Aorta (tissue), 5 donors: ENCODE results near the gene MRPS14. TPM values are rescaled to one million over a fixed set of nuclear protein-coding genes. Genes with fewer than 3 reads are reported as not detected.

Experiments used
- ATAC-seq: fragments of 200-7000 bp; cut with Tn5 transposase; one replicate; pipeline ENCODE4 v1.9.1; 2022; ENCODE audit warnings: moderate library complexity; ENCODE audit not compliant: low FRiP score
- DNase-seq, 2 donors: peaks; one replicate each; pipeline ENCODE4 v3.0.0-alpha.2; 2020
- H3K27ac ChIP-seq, 2 donors: one replicate each; pipeline ENCODE4 v1.5.1; 2013; ENCODE audit warnings: low read length in 2 of 2, mild to moderate bottlenecking in 2 of 2, moderate library complexity in 2 of 2, control low read depth in 1 of 2, inconsistent platforms in 1 of 2, low read depth in 1 of 2
- H3K27me3 ChIP-seq, 2 donors: one replicate each; pipeline ENCODE4 v1.6.1; 2013; ENCODE audit warnings: control low read depth in 1 of 2, low read length in 1 of 2, mild to moderate bottlenecking in 1 of 2, moderate library complexity in 1 of 2; ENCODE audit not compliant: insufficient read depth in 2 of 2, control insufficient read depth in 1 of 2
- H3K36me3 ChIP-seq, 2 donors: one replicate each; pipeline ENCODE4 v1.6.1; 2013; ENCODE audit warnings: control low read depth in 1 of 2, low read length in 1 of 2, mild to moderate bottlenecking in 1 of 2; ENCODE audit not compliant: insufficient read depth in 2 of 2, control insufficient read depth in 1 of 2
- H3K4me1 ChIP-seq, 2 donors: one replicate each; pipeline ENCODE4 v1.6.1; 2013; ENCODE audit warnings: low read length in 2 of 2, control low read depth in 1 of 2, mild to moderate bottlenecking in 1 of 2, moderate library complexity in 1 of 2; ENCODE audit not compliant: insufficient read depth in 2 of 2, control insufficient read depth in 1 of 2
- H3K4me3 ChIP-seq, 2 donors: one replicate each; pipeline ENCODE4 v1.5.1; 2013; ENCODE audit warnings: low read length in 2 of 2, control low read depth in 1 of 2, mild to moderate bottlenecking in 1 of 2
- H3K9me3 ChIP-seq: one replicate; pipeline ENCODE4 v1.6.1; 2013; ENCODE audit warnings: mild to moderate bottlenecking, low read length; ENCODE audit not compliant: control insufficient read depth
- WGBS, 2 donors: extraction: QIAGEN DNeasy Blood & Tissue Kit; methylation state at CpG; one replicate each; pipeline ENCODE4 v1.1.7; 2013; 5-methylcytosine and 5-hydroxymethylcytosine counted together
- intact Hi-C, 2 donors: fragments of 100-400 bp; cut with DNase I; formaldehyde crosslinking; loops; one replicate each; pipeline versions ENCODE4 v1.14.2 to v1.15.0; 2022
- polyA plus RNA-seq, 2 donors: library from polyadenylated mRNA; stranded (reverse); fragments of 200-250 nt; gene quantifications; one replicate each; pipeline ENCODE4 v1.2.3, GENCODE V29; 2013
- total RNA-seq, 2 donors: library from RNA; stranded (reverse); fragmentation: NEBNext Ultra II Directional; extraction: Animal tissue kit (Norgen Biotek cat#: 25700); gene quantifications; one replicate each; pipeline ENCODE4 v1.2.1, GENCODE V29; 2021
- donor health status: healthy with polysubstance abuse.
- donor health status: Bipolar disorder and iron deficiency.
- donor health status: DM: no; HTN: no; CAD: no.
- donor health status: DM: no; HTN: no; CAD: no.
- donor health status: DM: yes; HTN: yes; CAD: no.

The MRPS14 gene
- total and polyA plus RNA-seq, 4 donors: 21.5 to 28.3 (median 22.3) TPM

- DNase-seq (no peak), ATAC-seq (no peak)
- intact Hi-C loops: no loop called here
- no peaks in the 10 kb centered on the region for H3K27me3 ChIP-seq
- WGBS, 2 donors: 44 to 46% methylated on average over 10 of the region's 10 CpGs
- no peaks in the 10 kb centered on the region for H3K9me3 ChIP-seq
- peaks cover 0 to 2% of the 10 kb centered on the region in 2 donors for H3K4me1 ChIP-seq
- H3K27ac ChIP-seq: no peak overlapping the region
- peaks cover 4 to 7% of the 10 kb centered on the region in 2 donors for H3K36me3 ChIP-seq
- no peak overlapping the region for H3K4me3 ChIP-seq
Observed at GRCh38 chr1:175009532-175009931, 13.7 kb downstream of the MRPS14 start.

DNA sequence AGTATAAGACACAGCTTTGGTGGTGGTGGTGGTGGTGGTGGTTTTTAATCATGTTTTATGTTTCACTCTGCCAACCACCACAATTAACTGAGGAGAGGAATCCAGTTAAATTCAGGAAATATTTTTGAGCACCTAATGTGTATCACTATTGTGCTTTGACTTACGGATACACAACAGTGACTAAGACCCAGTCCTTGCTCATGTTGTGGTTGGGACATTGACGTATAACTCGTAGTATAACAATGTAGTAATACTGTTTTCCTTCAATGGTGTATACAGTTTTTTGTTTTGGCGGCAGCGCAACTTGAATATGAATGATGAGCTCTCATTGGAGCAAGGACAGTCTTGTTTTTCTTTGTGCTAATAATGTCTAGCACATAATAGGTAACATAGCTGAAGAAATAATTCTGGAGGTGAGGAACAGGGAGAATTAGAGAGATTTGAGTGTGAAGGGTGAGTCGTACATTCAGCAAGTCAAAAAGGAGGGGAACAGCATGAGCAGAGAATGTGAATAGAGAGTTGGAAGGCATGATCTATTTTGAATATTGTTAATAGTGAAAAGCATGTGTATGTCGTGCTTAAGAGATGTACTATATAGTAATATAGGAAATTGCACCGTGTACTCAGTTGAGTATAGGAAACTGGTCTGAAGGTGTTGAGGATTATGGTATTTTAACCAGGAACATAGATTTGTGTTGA is 18.0 kb downstream of the MRPS14 start:
- DNase-seq (no peak), ATAC-seq (no peak)
- intact Hi-C loops: no loop called here
- no peak overlapping the region for H3K27ac ChIP-seq
- H3K27me3 ChIP-seq: no peaks in the 10 kb centered on the region
- H3K4me3 ChIP-seq: no peak overlapping the region
- peaks cover 0 to 2% of the 10 kb centered on the region in 2 donors for H3K4me1 ChIP-seq
- H3K36me3 ChIP-seq: peaks cover 0 to 4% of the 10 kb centered on the region in 2 donors
- WGBS, 2 donors: 88 to 91% methylated on average over 8 of the region's 8 CpGs
- H3K9me3 ChIP-seq: no peaks in the 10 kb centered on the region

DNA sequence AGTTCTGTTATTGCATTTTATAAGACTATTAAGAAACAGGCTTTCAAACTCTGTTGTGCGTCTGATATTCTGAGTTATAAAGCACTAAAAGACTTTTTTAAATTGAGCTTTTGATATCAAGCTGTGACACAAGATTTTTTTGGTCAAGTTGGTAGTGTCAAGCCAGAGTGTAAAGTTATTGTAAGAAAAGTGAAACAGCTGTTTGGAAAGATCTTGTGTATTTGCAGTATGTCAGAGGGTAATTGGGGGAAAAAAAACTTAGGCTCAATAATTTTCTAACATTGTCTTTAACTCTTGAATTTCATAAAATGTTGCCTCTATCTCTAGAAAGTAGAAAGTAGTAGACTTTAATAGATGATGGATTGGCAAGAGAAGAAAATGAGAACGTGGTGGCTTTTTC is 19.7 kb downstream of the MRPS14 start:
- H3K36me3 ChIP-seq: peaks cover 0 to 4% of the 10 kb centered on the region in 2 donors
- DNase-seq (no peak), ATAC-seq (no peak)
- H3K27ac ChIP-seq: no peak overlapping the region
- no peak overlapping the region for H3K4me3 ChIP-seq
- no peaks in the 10 kb centered on the region for H3K9me3 ChIP-seq
- intact Hi-C loops: no loop called here
- 33 to 56% methylated on average over 2 of the region's 2 CpGs for WGBS, 2 donors
- no peaks in the 10 kb centered on the region for H3K4me1 ChIP-seq
- no peaks in the 10 kb centered on the region for H3K27me3 ChIP-seq

GRCh38 chr1:175002910-175003517 is 20.2 kb downstream of the MRPS14 start:
- H3K4me3 ChIP-seq: no peak overlapping the region
- intact Hi-C loops: no loop called here
- WGBS, 2 donors: 69 to 75% methylated on average over 17 of the region's 17 CpGs
- no peaks in the 10 kb centered on the region for H3K4me1 ChIP-seq
- no peaks in the 10 kb centered on the region for H3K9me3 ChIP-seq
- DNase-seq: no peak
- no peak overlapping the region for H3K27ac ChIP-seq
- no peak for ATAC-seq
- no peaks in the 10 kb centered on the region for H3K27me3 ChIP-seq
- peaks cover 0 to 4% of the 10 kb centered on the region in 2 donors for H3K36me3 ChIP-seq

DNA sequence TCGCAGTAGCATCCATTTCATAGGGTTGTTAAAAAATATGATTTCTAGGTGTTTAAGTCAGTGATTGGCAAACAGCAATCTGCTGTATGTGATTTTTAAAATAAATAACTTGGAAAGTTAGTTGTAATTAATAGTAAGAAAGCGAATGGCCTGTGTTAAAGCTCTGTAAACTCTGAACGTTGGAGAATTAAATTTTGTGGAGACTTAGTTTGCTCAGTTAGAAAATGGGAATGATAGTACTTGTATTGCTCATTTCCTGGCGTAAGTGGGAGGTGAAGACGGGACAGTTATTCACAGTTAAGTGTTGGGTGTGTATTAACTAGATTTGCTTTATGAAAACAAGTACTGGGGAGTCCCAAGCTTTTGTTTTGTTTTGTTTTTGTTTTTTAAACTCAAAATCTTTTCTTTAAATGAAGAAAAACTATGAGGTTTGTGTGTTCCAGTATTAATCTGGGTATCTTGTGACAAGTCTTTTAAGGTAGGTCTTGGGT is 22.5 kb downstream of the MRPS14 start:
- intact Hi-C loops: no loop called here

GRCh38 chr1:174999936-175000696 is 23.1 kb downstream of the MRPS14 start, which contains the start of gene CACYBP:
Gene CACYBP, plus strand, starts transcription at chr1:174999947. Its CDS starts 234 bp downstream, at chr1:175000181.
- DNase-seq (no peak), ATAC-seq (peak; percentile 33)
- intact Hi-C loops: loop anchor here in 1 of 2 donors (1.0 to 10.0 kb wide), 2 partner anchors 23 to 205 kb away; partner anchors contain the start of gene MRPS14
- Histone ChIP-seq H3K9me3 (no peaks in the 10 kb centered on the region), H3K4me3 (peak within 1 kb of the TSS; percentile 46 to 83), H3K4me1 (no peaks in the 10 kb centered on the region), H3K36me3 (no peaks in the 10 kb centered on the region), H3K27ac (peak within 1 kb of the TSS; percentile 71 to 88), H3K27me3 (no peaks in the 10 kb centered on the region)
- 0 to 1% methylated on average over 60 to 71 of the region's 71 CpGs for WGBS, 2 donors

More for the DNA sequence above, 22.5 kb downstream of the MRPS14 start:
- Histone ChIP-seq H3K4me1 (no peaks in the 10 kb centered on the region), H3K36me3 (no peaks in the 10 kb centered on the region), H3K27ac (no peak overlapping the region), H3K9me3 (no peaks in the 10 kb centered on the region), H3K27me3 (no peaks in the 10 kb centered on the region), H3K4me3 (peak overlapping the region; percentile 46 to 83)
- WGBS, 2 donors: 7 to 10% methylated on average over 5 of the region's 5 CpGs
- DNase-seq (no peak), ATAC-seq (no peak)

- DNase-seq (peak; percentile 98 to 99), ATAC-seq (peak; percentile 97)
- Histone ChIP-seq H3K9me3 (no peaks in the 10 kb centered on the region), H3K4me1 (no peaks in the 10 kb centered on the region), H3K4me3 (peak overlapping the region; percentile 11 to 30), H3K36me3 (no peaks in the 10 kb centered on the region), H3K27ac (peak overlapping the region; percentile 71 to 88), H3K27me3 (no peaks in the 10 kb centered on the region)
- WGBS, 2 donors: 0% methylated on average over 56 to 58 of the region's 58 CpGs
- intact Hi-C loops: loop anchor here in 1 of 2 donors (1.0 to 10.0 kb wide), 2 partner anchors 24 to 205 kb away; partner anchors contain the start of gene MRPS14
Observed at GRCh38 chr1:174999216-174999935, 23.8 kb downstream of the MRPS14 start.
